Hematopoietic multipotent progenitor cell treated with erythropoietin and hydrocortisone succinate and interleukin-3 and kit ligand, for 4 days (in vitro differentiated cells): ENCODE results near the gene CD2BP2.
A peak's percentile ranks its signal among the peaks of the same experiment; 100 is the strongest.
"Not testable (repeated sequence)": the region's sequence is repeated elsewhere in the genome, so short reads cannot be mapped to it uniquely, and the experiment has no call there.

Experiments used
- DNase-seq: peaks from one replicate; pipeline ENCODE4 v3.0.0-alpha.2; 2015

The CD2BP2 gene

GRCh38 chr16:30355144-30355953 lies at the start of gene CD2BP2:
Gene CD2BP2, minus strand, starts transcription at chr16:30355308. Its CDS starts 627 bp downstream, at chr16:30354681.
- DNase-seq = peak; percentile 99

- DNase-seq = no peak
Observed at GRCh38 chr16:30401768-30402425, 46.8 kb upstream of the CD2BP2 start.

- DNase-seq = no peak
Observed at GRCh38 chr16:30399435-30400186, 44.5 kb upstream of the CD2BP2 start.

GRCh38 chr16:30398661-30399434 lies 43.7 kb upstream of the CD2BP2 start:
- no peak for DNase-seq

- no peak for DNase-seq
Observed at GRCh38 chr16:30397776-30398660, 42.9 kb upstream of the CD2BP2 start.

DNA sequence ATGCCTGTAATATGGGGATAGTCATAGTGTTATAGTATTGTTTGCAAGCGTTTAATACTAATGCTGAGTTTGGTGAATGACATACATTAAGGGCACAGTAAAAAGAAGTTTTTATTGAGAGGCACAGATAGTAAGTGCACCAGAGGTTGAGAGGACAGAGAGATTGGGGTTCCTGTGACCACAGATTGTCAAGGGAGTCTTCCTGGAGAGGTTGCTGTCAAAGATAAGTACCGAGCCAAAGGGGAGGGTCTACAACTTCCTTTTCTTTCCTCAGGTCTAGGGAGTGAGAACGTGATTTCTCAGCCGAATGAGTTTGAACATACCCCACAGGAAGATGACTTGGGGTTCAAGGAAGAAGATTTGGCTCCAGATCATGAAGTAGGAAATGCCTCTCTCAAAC lies 41.9 kb upstream of the CD2BP2 start:
- peak; percentile 70 for DNase-seq

DNA sequence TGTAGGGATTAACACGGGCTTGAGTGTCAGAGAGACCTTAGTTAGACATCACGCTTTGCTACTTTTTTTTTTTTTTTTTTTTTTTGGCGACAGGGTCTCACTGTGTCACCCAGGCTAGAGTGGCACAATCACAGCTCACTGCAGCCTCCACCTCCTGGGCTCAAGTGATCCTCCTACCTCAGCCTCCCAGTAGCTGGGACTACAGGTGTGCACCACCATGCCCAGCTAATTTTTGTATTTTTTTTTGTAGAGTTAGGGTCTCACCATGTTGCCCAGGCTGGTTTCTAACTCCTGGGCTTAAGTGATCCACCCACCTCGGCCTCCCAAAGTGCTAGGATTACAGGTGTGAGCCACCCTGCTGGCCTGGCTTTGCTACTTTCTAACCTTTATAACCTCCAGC lies 41.5 kb upstream of the CD2BP2 start:
- DNase-seq = not testable (repeated sequence)

DNA sequence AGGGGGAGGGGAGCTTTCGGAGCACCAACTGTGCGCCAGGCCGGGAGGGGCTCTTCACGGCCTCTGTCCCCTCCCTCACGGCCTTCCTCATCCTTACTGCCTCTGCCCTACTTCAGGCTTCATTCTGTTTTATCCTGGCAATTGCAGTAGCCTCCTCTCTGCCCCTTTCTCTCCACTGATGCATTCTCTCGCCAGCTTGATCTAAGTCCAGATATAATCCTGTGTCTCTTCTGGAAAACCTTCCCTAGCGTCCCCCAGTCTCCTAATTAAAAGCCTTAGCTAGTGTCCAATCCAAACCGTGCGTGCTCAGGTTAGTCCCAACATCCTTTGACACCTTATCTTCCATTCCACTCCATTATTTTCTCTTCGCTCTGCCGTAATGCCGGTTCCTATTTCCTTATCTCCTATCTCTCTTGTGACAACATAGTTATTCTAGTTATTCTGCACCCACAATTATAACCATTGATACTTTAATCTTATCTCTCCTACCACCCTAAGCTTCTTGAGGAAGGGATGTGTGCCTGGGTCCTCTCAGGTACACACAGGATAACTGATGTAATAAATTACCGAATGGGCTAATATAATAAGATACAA lies 41.0 kb upstream of the CD2BP2 start:
- peak; percentile 56 for DNase-seq

- peak; percentile 93 for DNase-seq
Observed at GRCh38 chr16:30395155-30395991, 40.3 kb upstream of the CD2BP2 start, which contains the start of gene ZNF48. Gene ZNF48, plus strand, starts transcription at chr16:30395420. Its CDS starts 375 bp downstream, at chr16:30395795.

GRCh38 chr16:30394592-30395154 lies 39.6 kb upstream of the CD2BP2 start:
- DNase-seq = peak; percentile 43

- DNase-seq = no peak
Observed at GRCh38 chr16:30383521-30383920, 28.4 kb upstream of the CD2BP2 start.

- DNase-seq = peak; percentile 63
Observed at GRCh38 chr16:30382111-30382881, 27.2 kb upstream of the CD2BP2 start, which contains the start of gene SEPTIN1. Gene SEPTIN1, minus strand, starts transcription at chr16:30382561. Its CDS starts 19 bp downstream, at chr16:30382542.

- peak; percentile 42 for DNase-seq
Observed at GRCh38 chr16:30381291-30382041, 26.4 kb upstream of the CD2BP2 start.

DNA sequence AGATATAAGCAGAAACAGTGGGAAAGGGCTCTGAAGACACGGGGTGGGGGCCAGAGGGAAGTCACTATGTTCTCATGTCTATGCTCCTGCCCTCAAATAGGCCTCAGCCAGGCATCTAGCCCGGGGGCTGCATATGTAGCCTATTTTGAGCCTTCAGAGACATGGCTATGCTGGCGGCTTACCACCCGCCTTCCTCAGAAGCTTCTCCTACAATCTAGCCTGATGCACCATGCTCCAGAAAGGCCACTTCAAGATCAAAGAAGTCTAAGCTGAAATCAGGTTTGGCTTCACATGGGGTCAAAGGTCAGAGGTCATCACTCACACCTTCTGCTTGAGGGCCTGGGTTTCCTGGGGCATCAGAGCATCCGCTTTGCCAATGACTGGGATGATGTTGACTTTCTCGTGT lies 25.7 kb upstream of the CD2BP2 start:
- DNase-seq = no peak

- no peak for DNase-seq
Observed at GRCh38 chr16:30380072-30380802, 25.1 kb upstream of the CD2BP2 start.

GRCh38 chr16:30379158-30379783 lies 24.2 kb upstream of the CD2BP2 start:
- no peak for DNase-seq
